CD8-positive, alpha-beta memory T cell (primary cell): Measurements from ENCODE around the gene IGLON5. TPM values are rescaled to one million over a fixed set of nuclear protein-coding genes. Genes with fewer than 3 reads are reported as not detected.
A peak's percentile ranks its signal among the peaks of the same experiment; 100 is the strongest.

Experiments used
- CTCF ChIA-PET: fragments of 350-600 bp; sonication (Branson Sonifier 250); formaldehyde crosslinking; loops from one replicate; lab custom pipeline; 2021; ENCODE audit warnings: antibody characterized with exemption; lab: Charles Lee
- POLR2A ChIA-PET: fragments of 350-600 bp; sonication (Branson Sonifier 250); formaldehyde crosslinking; loops from one replicate; lab custom pipeline; 2021; ENCODE audit warnings: antibody characterized with exemption; lab: Charles Lee
- DNase-seq, 5 donors: peaks; one replicate each; pipeline versions ENCODE4 v3.0.0 to v3.0.0-alpha.2; 2020 to 2022; ENCODE audit warnings: mixed read lengths in 1 of 5
- H3K27ac ChIP-seq: one replicate; pipeline ENCODE4 v1.7.0; 2013; ENCODE audit warnings: low read depth, mild to moderate bottlenecking, low read length, moderate library complexity
- H3K27me3 ChIP-seq: 2 replicates; pipeline ENCODE4 v1.7.0; 2013; ENCODE audit warnings: low read length, mild to moderate bottlenecking; ENCODE audit not compliant: insufficient read depth, poor library complexity, severe bottlenecking
- H3K36me3 ChIP-seq: 2 replicates; pipeline ENCODE4 v1.7.0; 2013; ENCODE audit warnings: mild to moderate bottlenecking, low read length, moderate library complexity; ENCODE audit not compliant: insufficient read depth
- H3K4me1 ChIP-seq: 2 replicates; pipeline ENCODE4 v1.7.0; 2013; ENCODE audit warnings: mild to moderate bottlenecking, low read length, moderate library complexity; ENCODE audit not compliant: insufficient read depth
- H3K4me3 ChIP-seq: 2 replicates; pipeline ENCODE4 v1.7.0; 2013; ENCODE audit warnings: mild to moderate bottlenecking, low read length
- H3K9me3 ChIP-seq: 2 replicates; pipeline ENCODE4 v1.7.0; 2013; ENCODE audit warnings: mild to moderate bottlenecking, low read length
- H3K27ac Mint-ChIP-seq, 8 donors: one replicate each; pipeline ENCODE4 v1.8.0; 2020 to 2021; ENCODE audit warnings: mixed read lengths in 8 of 8, mild to moderate bottlenecking in 6 of 8, inconsistent platforms in 3 of 8, moderate library complexity in 3 of 8
- H3K27me3 Mint-ChIP-seq, 2 donors: one replicate each; pipeline ENCODE4 v1.8.0; 2020 to 2021; ENCODE audit warnings: mixed read lengths in 2 of 2, mild to moderate bottlenecking in 1 of 2, moderate library complexity in 1 of 2
- H3K36me3 Mint-ChIP-seq, 3 donors: one replicate each; pipeline ENCODE4 v1.8.0; 2020 to 2021; ENCODE audit warnings: mixed read lengths in 3 of 3, inconsistent platforms in 1 of 3, mild to moderate bottlenecking in 1 of 3
- H3K4me1 Mint-ChIP-seq, 3 donors: one replicate each; pipeline ENCODE4 v1.8.0; 2020 to 2021; ENCODE audit warnings: mixed read lengths in 3 of 3, inconsistent platforms in 1 of 3, mild to moderate bottlenecking in 1 of 3
- H3K4me3 Mint-ChIP-seq, 7 donors: one replicate each; pipeline ENCODE4 v1.8.0; 2020 to 2021; ENCODE audit warnings: mixed read lengths in 7 of 7, mild to moderate bottlenecking in 6 of 7, moderate library complexity in 4 of 7, inconsistent platforms in 2 of 7
- H3K9me3 Mint-ChIP-seq, 5 donors: one replicate each; pipeline ENCODE4 v1.8.0; 2020 to 2022; ENCODE audit warnings: mixed read lengths in 5 of 5, mild to moderate bottlenecking in 3 of 5, moderate library complexity in 2 of 5, inconsistent platforms in 1 of 5
- polyA plus RNA-seq: library from polyadenylated mRNA; unstranded; fragments of 300-500 nt; fragmentation: Illumina TruSeq; gene quantifications from one replicate; pipeline ENCODE4 v1.2.3, GENCODE V29; 2021
- total RNA-seq, 2 experiments: library from RNA; stranded (reverse); gene quantifications; one replicate each; pipeline ENCODE4 v1.2.3, GENCODE V29; 2021

IGLON5 gene
- total and polyA plus RNA-seq, 3 experiments from 2014 or later = 0.09 TPM; not detected in 1

DNA sequence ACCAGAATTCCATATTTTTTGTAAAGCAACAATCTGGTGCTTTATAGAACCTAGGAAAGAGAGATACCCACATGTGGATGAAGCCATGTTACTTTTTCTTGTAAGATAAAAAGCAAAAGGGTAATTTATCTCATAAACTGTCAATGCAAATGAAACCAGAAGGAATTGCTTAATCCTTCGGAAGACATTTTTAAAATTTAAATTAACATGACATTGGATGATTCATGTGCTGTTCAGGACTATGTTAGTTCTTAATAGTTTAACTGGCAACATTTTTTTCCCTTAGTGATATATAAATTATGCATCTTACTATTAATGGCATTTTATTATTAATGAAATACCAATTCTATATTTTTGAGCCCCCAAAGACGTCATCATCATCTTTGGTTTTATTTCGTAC, 25.8 kb upstream of the IGLON5 start:
- POLR2A ChIA-PET = no interaction called here
- Histone ChIP-seq H3K27ac (no peak overlapping the region), H3K4me3 (no peak overlapping the region), H3K9me3 (no peaks in the 10 kb centered on the region), H3K36me3 (no peaks in the 10 kb centered on the region), H3K27me3 (peaks cover 5% of the 10 kb centered on the region), H3K4me1 (no peaks in the 10 kb centered on the region)
- peaks cover 8 to 25% of the 10 kb centered on the region in 2 donors for H3K27me3 Mint-ChIP-seq
- CTCF ChIA-PET = no interaction called here
- no peak overlapping the region for H3K4me3 Mint-ChIP-seq
- no peak overlapping the region for H3K27ac Mint-ChIP-seq
- DNase-seq = no peak
- peaks cover 0 to 12% (median 6%) of the 10 kb centered on the region in 5 donors for H3K9me3 Mint-ChIP-seq
- no peaks in the 10 kb centered on the region for H3K4me1 Mint-ChIP-seq
- H3K36me3 Mint-ChIP-seq = peaks cover 0 to 4% (median 0%) of the 10 kb centered on the region in 3 donors

DNA sequence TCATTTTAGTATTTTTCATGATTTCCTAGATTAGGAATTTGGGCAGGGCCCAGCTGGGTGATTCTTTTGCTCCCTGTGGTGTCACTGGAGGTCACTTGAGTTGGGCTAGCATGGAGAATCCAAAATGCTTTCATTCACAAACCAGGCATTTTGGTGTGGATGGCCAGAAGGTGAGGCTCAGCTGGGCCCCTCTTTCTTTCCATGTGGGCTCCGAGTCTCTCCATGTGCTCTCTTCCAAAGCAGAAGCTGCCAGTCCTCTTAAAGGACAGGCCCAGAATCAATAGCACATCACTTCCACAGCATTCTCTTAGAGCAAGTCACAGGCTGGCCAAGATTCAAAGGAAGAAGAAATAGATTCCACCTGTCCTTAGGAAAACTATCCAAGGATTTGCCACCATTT, 21.8 kb upstream of the IGLON5 start:
- Mint-ChIP-seq H3K36me3 (no peaks in the 10 kb centered on the region), H3K27ac (no peak overlapping the region), H3K4me3 (no peak overlapping the region), H3K9me3 (peaks cover 0 to 5% (median 0%) of the 10 kb centered on the region in 5 donors), H3K4me1 (no peaks in the 10 kb centered on the region), H3K27me3 (peaks cover 9 to 31% of the 10 kb centered on the region in 2 donors)
- no peak for DNase-seq
- Histone ChIP-seq H3K27me3 (peaks cover 5% of the 10 kb centered on the region), H3K9me3 (no peaks in the 10 kb centered on the region), H3K36me3 (no peaks in the 10 kb centered on the region), H3K27ac (no peak overlapping the region), H3K4me1 (no peaks in the 10 kb centered on the region), H3K4me3 (no peak overlapping the region)
- ChIA-PET CTCF (no interaction called here), POLR2A (no interaction called here)

DNA sequence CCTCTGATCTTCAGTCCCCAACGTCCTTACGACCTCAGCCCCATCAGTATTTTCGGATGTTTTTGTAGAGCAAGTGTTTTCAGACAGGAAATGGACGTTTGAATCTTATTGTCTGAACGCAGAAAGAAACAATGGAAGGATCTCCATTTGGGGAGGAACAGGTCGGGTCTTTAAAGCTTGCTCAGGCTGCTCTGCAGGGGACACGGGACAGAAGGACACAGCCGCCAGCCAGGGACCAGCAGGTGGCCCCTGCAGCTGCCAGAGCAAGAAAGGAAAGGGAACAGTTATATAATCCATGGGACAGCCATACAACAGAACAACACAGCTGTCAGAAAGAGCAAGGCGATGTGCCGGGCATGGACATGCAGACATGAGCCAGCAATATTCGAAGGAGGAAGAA, 18.5 kb upstream of the IGLON5 start:
- no peak for DNase-seq
- H3K4me1 Mint-ChIP-seq = no peaks in the 10 kb centered on the region

DNA sequence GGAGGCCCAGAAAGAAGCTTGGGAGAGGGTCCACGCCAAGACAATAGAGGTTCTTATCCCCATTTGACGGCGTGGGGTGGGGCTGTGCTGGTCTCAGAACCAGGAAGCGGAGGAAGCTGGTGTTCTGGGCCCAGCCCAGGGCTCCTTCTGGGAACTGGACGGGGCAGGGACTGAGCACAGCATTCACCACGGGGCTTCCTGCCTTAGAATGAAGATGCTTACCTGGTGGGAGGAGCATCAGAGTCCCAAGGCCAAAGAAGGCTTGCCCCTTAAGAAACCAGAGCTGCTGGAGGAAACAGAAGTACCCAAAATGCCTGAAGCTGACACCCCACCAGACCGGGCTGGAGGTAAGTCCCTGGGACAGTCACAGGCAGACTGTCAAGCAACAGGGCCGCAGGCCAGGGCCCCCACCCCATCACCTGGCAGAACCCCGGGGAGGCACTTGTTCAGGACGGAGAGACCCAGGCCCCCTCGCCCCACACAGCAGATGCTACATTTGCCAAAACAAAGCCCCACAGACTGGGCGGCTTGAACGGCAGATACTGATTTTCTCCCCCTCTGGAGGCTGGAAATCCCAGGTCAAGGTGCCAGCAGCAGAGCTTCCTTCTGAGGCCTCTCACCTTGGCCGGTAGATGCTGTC, 17.8 kb upstream of the IGLON5 start:
- no peaks in the 10 kb centered on the region for H3K4me1 Mint-ChIP-seq
- peaks cover 0 to 5% (median 0%) of the 10 kb centered on the region in 5 donors for H3K9me3 Mint-ChIP-seq
- CTCF ChIA-PET = no interaction called here
- Histone ChIP-seq H3K36me3 (no peaks in the 10 kb centered on the region), H3K4me3 (no peak overlapping the region), H3K9me3 (no peaks in the 10 kb centered on the region), H3K27ac (no peak overlapping the region), H3K4me1 (no peaks in the 10 kb centered on the region), H3K27me3 (no peaks in the 10 kb centered on the region)
- peak overlapping the region in 1 of 7 donors; percentile 63 for H3K4me3 Mint-ChIP-seq
- DNase-seq = no peak
- H3K36me3 Mint-ChIP-seq = no peaks in the 10 kb centered on the region
- no peak overlapping the region for H3K27ac Mint-ChIP-seq
- H3K27me3 Mint-ChIP-seq = peaks cover 11 to 45% of the 10 kb centered on the region in 2 donors
- POLR2A ChIA-PET = no interaction called here

More for the DNA sequence above, 18.5 kb upstream of the IGLON5 start:
- CTCF ChIA-PET = no interaction called here
- H3K9me3 ChIP-seq = no peaks in the 10 kb centered on the region
- Mint-ChIP-seq H3K4me3 (no peak overlapping the region), H3K36me3 (no peaks in the 10 kb centered on the region), H3K27me3 (peaks cover 11 to 44% of the 10 kb centered on the region in 2 donors), H3K9me3 (peaks cover 0 to 5% (median 0%) of the 10 kb centered on the region in 5 donors), H3K27ac (peak overlapping the region in 1 of 8 donors; percentile 40)
- peaks cover 3% of the 10 kb centered on the region for H3K27me3 ChIP-seq
- no peak overlapping the region for H3K4me3 ChIP-seq
- no peaks in the 10 kb centered on the region for H3K36me3 ChIP-seq
- POLR2A ChIA-PET = no interaction called here
- H3K27ac ChIP-seq = no peak overlapping the region
- H3K4me1 ChIP-seq = no peaks in the 10 kb centered on the region

DNA sequence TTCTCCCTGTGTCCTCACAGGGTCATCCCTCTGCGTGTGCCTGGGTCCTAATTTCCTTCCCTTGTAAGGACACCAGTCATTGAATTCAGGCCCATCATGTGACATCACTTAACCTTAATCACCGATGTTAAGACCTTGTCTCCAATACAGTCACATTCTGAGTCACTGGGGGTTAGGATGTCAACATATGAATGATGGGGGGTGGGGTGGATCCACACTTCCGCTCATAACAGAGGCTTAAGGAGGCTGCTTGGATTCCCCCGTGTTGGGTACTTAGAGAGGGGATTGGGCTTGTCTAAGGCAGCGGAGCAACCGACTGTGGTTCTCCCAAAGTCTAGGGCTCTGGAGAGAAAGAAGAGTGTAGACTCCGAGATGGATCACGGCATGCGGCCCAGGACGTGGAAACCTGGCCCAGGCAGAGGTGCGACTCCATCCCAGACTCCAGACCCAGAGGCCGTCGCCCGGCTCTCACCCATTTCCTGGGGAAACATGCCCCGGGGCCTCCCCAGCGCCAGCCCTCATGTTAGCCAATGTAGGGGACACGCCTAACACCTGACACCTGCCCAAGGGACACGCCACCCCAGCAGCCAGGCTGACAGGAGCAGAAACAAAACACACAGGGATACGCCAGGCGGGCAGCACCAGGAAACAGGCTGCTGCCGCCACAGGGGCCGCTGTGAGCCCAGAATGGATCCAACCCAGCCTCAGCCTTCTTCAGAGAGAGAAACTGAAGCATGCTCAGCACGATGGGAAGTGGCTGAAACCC, 17.1 kb upstream of the IGLON5 start:
- POLR2A ChIA-PET = no interaction called here

DNA sequence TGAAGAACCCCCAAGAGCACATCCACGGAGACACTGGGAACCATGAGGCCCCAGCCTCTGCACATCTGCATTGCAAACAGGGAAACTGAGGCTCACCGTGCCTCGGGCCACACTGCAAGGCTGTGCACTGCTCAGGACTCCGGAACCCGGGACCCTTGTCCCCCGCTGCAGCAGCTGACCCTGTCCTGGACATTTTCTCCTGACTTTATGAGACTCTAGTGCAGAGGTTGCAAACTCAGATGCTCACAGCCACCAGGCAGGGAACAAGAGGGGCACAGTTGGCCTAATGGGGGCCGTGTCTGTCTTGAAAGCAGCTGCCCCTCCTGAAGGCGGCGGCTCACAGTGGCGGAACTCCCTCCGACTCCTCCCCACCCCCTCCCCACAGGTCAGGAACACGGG, 16.5 kb upstream of the IGLON5 start:
- no peaks in the 10 kb centered on the region for H3K36me3 ChIP-seq
- H3K27me3 ChIP-seq = no peaks in the 10 kb centered on the region
- ChIA-PET CTCF (no interaction called here), POLR2A (no interaction called here)
- H3K36me3 Mint-ChIP-seq = no peaks in the 10 kb centered on the region
- peaks cover 11 to 45% of the 10 kb centered on the region in 2 donors for H3K27me3 Mint-ChIP-seq
- no peaks in the 10 kb centered on the region for H3K4me1 Mint-ChIP-seq
- no peak overlapping the region for H3K4me3 ChIP-seq
- DNase-seq = no peak
- H3K4me1 ChIP-seq = no peaks in the 10 kb centered on the region
- H3K4me3 Mint-ChIP-seq = no peak overlapping the region
- peaks cover 0 to 5% (median 0%) of the 10 kb centered on the region in 5 donors for H3K9me3 Mint-ChIP-seq
- no peak overlapping the region for H3K27ac Mint-ChIP-seq
- H3K27ac ChIP-seq = no peak overlapping the region
- H3K9me3 ChIP-seq = no peaks in the 10 kb centered on the region

More for the DNA sequence above, 17.1 kb upstream of the IGLON5 start:
- peak overlapping the region in 1 of 7 donors; percentile 63 for H3K4me3 Mint-ChIP-seq
- no peak overlapping the region for H3K27ac Mint-ChIP-seq
- DNase-seq = no peak
- no peak overlapping the region for H3K27ac ChIP-seq
- no peaks in the 10 kb centered on the region for H3K36me3 ChIP-seq
- H3K9me3 Mint-ChIP-seq = peaks cover 0 to 5% (median 0%) of the 10 kb centered on the region in 5 donors
- H3K27me3 Mint-ChIP-seq = peaks cover 11 to 45% of the 10 kb centered on the region in 2 donors
- H3K27me3 ChIP-seq = no peaks in the 10 kb centered on the region
- H3K4me1 ChIP-seq = no peaks in the 10 kb centered on the region
- no peaks in the 10 kb centered on the region for H3K4me1 Mint-ChIP-seq
- H3K4me3 ChIP-seq = no peak overlapping the region
- H3K36me3 Mint-ChIP-seq = no peaks in the 10 kb centered on the region
- H3K9me3 ChIP-seq = no peaks in the 10 kb centered on the region
- CTCF ChIA-PET = no interaction called here

DNA sequence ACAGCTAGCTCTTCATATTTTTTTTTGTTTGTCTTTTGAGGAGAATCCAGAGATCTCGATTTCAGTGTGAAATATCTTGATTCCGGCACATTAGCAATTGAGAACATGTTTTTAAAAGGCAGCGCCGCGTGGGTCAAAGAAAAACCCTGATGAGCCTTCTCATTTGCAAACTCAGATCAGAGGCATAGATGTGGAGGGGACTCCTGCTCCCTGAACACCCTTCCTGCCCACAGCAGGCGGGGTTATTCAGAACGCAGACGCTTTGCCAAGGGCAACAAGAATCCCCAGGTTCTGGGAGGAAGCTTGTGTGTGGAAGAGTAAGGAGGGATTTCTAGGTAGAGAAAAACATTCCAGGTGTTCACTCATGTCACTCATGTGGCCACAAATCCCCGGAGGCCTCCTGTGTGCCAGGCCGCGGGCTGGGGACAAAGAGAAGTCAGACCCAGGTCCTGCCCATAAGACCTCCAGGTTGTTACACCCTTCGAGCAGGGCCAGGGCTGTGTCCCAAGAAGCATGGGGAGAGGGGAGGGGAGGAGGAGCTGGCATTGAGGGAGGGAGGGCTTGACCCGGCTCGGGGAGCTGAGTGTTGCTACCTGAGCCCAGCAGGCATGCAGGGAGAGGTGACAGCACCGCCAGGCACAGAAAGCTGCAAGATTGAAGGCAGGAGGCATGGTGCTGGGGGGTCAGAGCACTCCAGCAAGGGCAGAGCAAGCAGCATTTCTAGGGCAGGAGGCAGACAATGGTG, 15.9 kb upstream of the IGLON5 start:
- H3K4me1 Mint-ChIP-seq = no peaks in the 10 kb centered on the region
- H3K27ac Mint-ChIP-seq = no peak overlapping the region
- POLR2A ChIA-PET = no interaction called here

More for the DNA sequence above, 15.9 kb upstream of the IGLON5 start:
- Mint-ChIP-seq H3K9me3 (peaks cover 0 to 3% (median 0%) of the 10 kb centered on the region in 5 donors), H3K36me3 (no peaks in the 10 kb centered on the region), H3K27me3 (peaks cover 8 to 45% of the 10 kb centered on the region in 2 donors), H3K4me3 (no peak overlapping the region)
- Histone ChIP-seq H3K27me3 (no peaks in the 10 kb centered on the region), H3K27ac (no peak overlapping the region), H3K4me3 (no peak overlapping the region), H3K36me3 (no peaks in the 10 kb centered on the region), H3K9me3 (no peaks in the 10 kb centered on the region), H3K4me1 (no peaks in the 10 kb centered on the region)
- CTCF ChIA-PET = no interaction called here
- DNase-seq = no peak
